GM12872 (cell line): Measurements from ENCODE around the gene CCS.

Source experiments
- CTCF ChIP-seq: IDR thresholded peaks from 3 replicates; pipeline ENCODE4 v1.5.1; 2011; ENCODE audit warnings: low read depth, mild to moderate bottlenecking, low read length, moderate library complexity; ENCODE audit not compliant: insufficient read depth

The CCS gene

GRCh38 chr11:66591175-66591574 is 1.8 kb upstream of the CCS start:
- no peak for TF ChIP-seq CTCF

GRCh38 chr11:66593303-66593635 is 284 bp downstream of the CCS start:
- TF ChIP-seq CTCF, result no peak

GRCh38 chr11:66593650-66594049 is 665 bp downstream of the CCS start:
- no peak for TF ChIP-seq CTCF

GRCh38 chr11:66595245-66595904 is 2.4 kb downstream of the CCS start:
- no peak for TF ChIP-seq CTCF

DNA sequence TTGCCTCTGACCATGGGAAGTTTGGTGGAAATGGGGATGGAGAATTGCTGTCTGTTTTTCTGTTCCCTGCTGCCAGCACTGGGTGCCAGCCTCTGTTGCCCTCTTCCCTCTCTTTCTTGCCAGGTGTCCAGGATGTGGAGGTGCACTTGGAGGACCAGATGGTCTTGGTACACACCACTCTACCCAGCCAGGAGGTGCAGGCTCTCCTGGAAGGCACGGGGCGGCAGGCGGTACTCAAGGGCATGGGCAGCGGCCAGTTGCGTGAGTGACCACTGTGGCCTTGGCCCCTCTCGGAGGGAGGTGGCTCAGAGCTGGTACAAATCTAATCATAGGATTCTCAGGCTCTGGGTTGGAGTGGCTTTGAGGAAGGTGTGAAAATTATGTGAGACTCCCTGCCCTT is 6.0 kb downstream of the CCS start:
- TF ChIP-seq CTCF, result no peak

DNA sequence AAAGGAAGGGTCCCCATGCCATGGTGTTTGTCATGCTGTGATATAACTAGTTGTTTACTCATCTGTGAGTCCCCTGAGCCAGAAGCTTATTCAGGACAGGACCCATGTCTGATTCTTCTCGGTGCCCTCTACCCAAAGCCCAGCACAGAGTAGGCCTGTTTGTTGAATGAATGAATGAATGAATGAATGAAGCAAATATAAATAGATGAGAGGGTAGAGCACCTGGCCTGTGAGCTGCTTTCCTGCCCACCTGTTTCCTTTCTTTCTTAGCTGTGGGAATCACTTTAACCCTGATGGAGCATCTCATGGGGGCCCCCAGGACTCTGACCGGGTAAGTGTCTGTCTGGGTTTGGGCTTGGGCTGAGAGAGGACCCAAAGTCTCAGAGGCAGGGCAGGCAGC is 7.2 kb downstream of the CCS start:
- no peak for TF ChIP-seq CTCF

DNA sequence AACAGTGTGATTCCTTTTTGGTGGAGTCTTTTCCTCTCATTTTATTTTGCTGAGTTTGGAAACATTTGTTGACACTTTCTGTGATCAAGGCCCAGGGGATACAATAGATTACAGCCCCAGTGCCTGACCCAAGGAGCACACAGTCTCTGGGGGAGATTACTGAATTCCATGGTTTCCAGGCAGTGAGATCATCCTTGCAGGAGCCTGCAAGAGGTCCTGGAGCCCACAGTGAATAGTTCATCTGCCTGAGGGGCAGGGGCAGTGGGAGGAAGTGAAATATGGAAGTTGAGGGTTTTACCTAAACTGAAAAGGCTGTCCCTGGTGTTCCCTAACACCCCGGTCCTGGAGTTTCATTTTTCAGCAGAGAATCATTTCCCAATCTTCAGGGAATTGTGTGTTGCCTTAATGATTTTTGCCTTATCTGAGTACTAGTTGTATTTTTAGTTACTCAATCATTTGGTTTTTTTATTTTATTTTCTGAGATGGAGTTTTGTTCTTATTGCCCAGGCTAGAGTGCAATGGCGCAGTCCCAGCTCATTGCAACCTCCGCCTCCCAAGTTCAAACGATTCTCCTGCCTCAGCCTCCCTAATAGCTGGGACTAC is 7.7 kb downstream of the CCS start:
- TF ChIP-seq CTCF, result no peak

- no peak for TF ChIP-seq CTCF
Measured at GRCh38 chr11:66603072-66603471, 10.1 kb downstream of the CCS start.
